Chondrocyte (in vitro differentiated cells): Measurements from ENCODE around the gene PCBP4. TPM values are rescaled to one million over a fixed set of nuclear protein-coding genes. Genes with fewer than 3 reads are reported as not detected.

Experiments used
- DNase-seq: peaks from one replicate; pipeline ENCODE4 v3.0.0; 2021; ENCODE audit warnings: mixed read lengths, low spot score
- H3K27ac Mint-ChIP-seq: one replicate; pipeline ENCODE4 v1.8.0; 2021; ENCODE audit warnings: mild to moderate bottlenecking, moderate library complexity, mixed read lengths; ENCODE audit not compliant: unreplicated experiment
- H3K27me3 Mint-ChIP-seq: 2 replicates; pipeline ENCODE4 v1.8.0; 2021; ENCODE audit warnings: low read depth, mixed read lengths
- H3K36me3 Mint-ChIP-seq: 2 replicates; pipeline ENCODE4 v1.8.0; 2021; ENCODE audit warnings: low read depth, mixed read lengths
- H3K4me1 Mint-ChIP-seq: 2 replicates; pipeline ENCODE4 v1.8.0; 2021; ENCODE audit warnings: low read depth, mild to moderate bottlenecking, mixed read lengths
- H3K4me3 Mint-ChIP-seq: one replicate; pipeline ENCODE4 v1.8.0; 2021; ENCODE audit warnings: mild to moderate bottlenecking, moderate library complexity, mixed read lengths; ENCODE audit not compliant: unreplicated experiment
- H3K9me3 Mint-ChIP-seq: 2 replicates; pipeline ENCODE4 v1.8.0; 2021; ENCODE audit warnings: low read depth, mixed read lengths
- total RNA-seq: library from RNA; stranded (reverse); gene quantifications from 3 replicates; pipeline ENCODE4 v1.2.1, GENCODE V29; 2021
- TF ChIP-seq, protein P1 (sequence below): fragments of 200-600 bp; sonication (generic); IDR thresholded peaks from 2 replicates; pipeline ENCODE4 v1.5.0; 2021; ENCODE audit warnings: antibody characterized with exemption, mild to moderate bottlenecking, moderate library complexity

PCBP4 gene
- total RNA-seq, 1 donor from 2014 or later, result 63.8 TPM

DNA sequence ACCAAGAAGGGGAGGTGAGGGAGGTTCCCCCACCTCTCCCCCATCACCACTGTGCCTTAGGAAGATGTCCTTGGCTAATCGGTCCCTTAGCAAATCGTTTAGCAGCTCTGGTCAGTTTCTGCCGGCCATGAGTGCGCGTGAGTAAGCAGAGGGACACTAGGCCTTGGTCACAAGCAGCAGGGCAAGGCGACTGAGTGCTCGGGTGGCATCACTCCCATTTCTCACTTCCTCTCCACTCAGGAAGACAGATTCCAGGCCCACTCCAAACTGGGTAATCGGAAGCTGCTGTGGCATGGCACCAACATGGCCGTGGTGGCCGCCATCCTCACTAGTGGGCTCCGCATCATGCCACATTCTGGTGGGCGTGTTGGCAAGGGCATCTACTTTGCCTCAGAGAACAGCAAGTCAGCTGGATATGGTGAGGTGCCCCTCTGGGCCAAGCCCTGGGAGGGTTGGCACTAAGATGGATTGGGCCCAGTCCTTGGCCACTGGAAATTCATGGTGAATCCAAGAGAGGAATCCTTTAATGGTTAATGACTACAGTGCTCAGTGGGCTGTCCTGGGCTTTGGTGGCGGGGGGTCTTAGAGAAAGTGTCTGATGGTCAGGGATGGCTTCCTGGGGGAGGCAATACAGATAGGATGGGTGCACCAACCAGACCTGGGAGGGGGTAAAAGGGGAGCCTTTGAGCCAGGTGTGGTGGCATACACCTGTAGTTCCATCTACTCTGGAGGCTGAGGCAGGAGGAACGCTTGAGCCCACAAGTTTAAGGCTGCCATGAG lies 21.1 kb downstream of the PCBP4 start:
- H3K36me3 Mint-ChIP-seq, result peaks cover 2% of the 10 kb centered on the region
- H3K27me3 Mint-ChIP-seq, result no peaks in the 10 kb centered on the region
- TF ChIP-seq, protein P1, sequence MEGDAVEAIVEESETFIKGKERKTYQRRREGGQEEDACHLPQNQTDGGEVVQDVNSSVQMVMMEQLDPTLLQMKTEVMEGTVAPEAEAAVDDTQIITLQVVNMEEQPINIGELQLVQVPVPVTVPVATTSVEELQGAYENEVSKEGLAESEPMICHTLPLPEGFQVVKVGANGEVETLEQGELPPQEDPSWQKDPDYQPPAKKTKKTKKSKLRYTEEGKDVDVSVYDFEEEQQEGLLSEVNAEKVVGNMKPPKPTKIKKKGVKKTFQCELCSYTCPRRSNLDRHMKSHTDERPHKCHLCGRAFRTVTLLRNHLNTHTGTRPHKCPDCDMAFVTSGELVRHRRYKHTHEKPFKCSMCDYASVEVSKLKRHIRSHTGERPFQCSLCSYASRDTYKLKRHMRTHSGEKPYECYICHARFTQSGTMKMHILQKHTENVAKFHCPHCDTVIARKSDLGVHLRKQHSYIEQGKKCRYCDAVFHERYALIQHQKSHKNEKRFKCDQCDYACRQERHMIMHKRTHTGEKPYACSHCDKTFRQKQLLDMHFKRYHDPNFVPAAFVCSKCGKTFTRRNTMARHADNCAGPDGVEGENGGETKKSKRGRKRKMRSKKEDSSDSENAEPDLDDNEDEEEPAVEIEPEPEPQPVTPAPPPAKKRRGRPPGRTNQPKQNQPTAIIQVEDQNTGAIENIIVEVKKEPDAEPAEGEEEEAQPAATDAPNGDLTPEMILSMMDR, result no peak
- no peak overlapping the region for H3K4me3 Mint-ChIP-seq
- peak; percentile 71 for DNase-seq
- peaks cover 14% of the 10 kb centered on the region for H3K4me1 Mint-ChIP-seq
- H3K9me3 Mint-ChIP-seq, result no peaks in the 10 kb centered on the region
- H3K27ac Mint-ChIP-seq, result no peak overlapping the region

DNA sequence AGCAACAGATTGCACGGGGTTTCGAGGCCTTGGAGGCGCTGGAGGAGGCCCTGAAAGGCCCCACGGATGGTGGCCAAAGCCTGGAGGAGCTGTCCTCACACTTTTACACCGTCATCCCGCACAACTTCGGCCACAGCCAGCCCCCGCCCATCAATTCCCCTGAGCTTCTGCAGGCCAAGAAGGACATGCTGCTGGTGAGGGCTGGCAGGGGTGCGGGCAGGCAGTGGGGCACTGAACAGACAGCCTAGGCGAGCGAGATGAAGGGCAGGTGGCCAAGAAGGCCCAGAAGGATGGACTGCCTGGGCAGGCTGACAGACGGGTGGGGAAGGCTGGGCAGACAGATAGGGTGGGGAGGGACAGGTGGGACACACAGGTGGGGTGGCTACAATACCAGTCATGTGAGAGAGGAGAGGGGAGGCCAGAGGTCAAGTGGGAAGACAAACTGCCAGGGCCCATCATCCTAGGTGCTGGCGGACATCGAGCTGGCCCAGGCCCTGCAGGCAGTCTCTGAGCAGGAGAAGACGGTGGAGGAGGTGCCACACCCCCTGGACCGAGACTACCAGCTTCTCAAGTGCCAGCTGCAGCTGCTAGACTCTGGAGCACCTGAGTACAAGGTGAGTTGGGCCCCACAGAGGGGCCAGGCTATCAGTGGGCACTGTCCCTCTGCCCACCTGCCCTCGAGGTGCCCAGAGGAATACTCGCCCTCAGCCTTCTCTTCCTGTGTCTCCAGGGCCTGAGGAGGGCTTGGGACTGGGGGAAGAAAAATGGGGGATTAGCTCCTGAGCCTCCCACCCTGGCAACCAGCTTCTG lies 22.0 kb downstream of the PCBP4 start:
- Mint-ChIP-seq H3K4me3 (no peak overlapping the region), H3K27ac (no peak overlapping the region)
- TF ChIP-seq, protein P1, result no peak

DNA sequence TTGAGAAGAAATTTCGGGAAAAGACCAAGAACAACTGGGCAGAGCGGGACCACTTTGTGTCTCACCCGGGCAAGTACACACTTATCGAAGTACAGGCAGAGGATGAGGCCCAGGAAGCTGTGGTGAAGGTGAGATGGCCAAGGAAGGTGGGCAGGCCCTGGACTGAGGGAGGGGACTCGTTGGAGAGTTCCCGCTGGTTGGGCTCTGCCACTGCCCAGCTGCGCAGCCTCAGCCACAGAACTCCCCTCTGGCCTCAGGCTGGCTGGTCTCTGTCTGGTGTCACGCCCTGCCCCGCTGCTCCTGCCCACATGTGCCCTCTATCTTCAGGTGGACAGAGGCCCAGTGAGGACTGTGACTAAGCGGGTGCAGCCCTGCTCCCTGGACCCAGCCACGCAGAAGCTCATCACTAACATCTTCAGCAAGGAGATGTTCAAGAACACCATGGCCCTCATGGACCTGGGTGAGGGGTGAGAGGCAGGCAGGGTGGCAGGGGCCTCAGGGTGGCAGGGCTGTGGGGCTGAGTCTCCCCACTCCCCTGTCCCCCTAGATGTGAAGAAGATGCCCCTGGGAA lies 22.7 kb downstream of the PCBP4 start:
- no peak for DNase-seq
- TF ChIP-seq, protein P1, result no peak
- no peak overlapping the region for H3K27ac Mint-ChIP-seq
- H3K4me1 Mint-ChIP-seq, result peaks cover 28% of the 10 kb centered on the region
- H3K27me3 Mint-ChIP-seq, result no peaks in the 10 kb centered on the region
- no peaks in the 10 kb centered on the region for H3K9me3 Mint-ChIP-seq
- H3K4me3 Mint-ChIP-seq, result no peak overlapping the region
- peaks cover 2% of the 10 kb centered on the region for H3K36me3 Mint-ChIP-seq

More for the DNA sequence above, 22.0 kb downstream of the PCBP4 start:
- Mint-ChIP-seq H3K27me3 (no peaks in the 10 kb centered on the region), H3K4me1 (peaks cover 22% of the 10 kb centered on the region), H3K36me3 (peaks cover 2% of the 10 kb centered on the region), H3K9me3 (no peaks in the 10 kb centered on the region)
- DNase-seq, result peak; percentile 86

DNA sequence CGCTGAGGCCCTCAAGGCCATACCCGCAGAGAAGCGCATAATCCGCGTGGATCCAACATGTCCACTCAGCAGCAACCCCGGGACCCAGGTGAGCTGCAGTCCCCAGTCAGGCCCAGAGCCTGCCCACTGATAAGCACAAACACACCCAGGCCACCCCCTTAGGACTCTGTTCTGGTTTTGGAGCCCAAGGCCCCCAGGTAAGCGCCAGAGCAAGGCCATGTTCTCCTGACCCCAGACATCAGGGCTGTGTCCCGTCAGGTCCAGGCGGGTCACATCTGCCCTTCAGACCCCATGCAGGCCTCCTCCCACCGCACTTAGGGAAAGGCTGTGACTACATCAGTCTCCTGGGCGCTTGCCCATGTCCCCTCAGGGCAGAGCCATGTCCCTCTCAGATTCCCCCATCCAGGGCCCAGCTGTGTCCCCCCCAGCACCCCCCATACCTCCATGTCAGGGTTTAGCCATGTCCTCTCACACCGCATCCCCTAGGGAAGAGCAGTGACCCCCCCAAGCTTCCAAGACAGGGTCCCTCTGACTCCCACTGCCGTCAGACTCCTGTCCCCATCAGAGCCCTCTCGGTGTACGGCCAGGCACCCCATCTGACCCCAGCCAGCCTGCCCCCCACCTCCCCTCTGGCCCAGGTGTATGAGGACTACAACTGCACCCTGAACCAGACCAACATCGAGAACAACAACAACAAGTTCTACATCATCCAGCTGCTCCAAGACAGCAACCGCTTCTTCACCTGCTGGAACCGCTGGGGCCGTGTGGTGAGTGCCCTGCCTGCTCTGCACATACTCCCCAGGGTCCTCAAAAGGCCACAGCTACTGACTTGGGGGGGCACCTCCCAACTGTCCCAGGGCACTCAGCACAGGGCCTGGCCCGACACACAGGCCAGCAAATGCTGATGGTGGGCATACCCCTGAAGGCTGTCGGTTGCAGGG lies 23.5 kb downstream of the PCBP4 start:
- Mint-ChIP-seq H3K4me3 (no peak overlapping the region), H3K4me1 (peaks cover 33% of the 10 kb centered on the region), H3K27ac (no peak overlapping the region), H3K36me3 (peaks cover 3% of the 10 kb centered on the region), H3K9me3 (no peaks in the 10 kb centered on the region), H3K27me3 (no peaks in the 10 kb centered on the region)
- DNase-seq, result peak; percentile 83
- TF ChIP-seq, protein P1, result no peak
